Tibial nerve (tissue), 4 donors: ENCODE measurements around the gene MCRS1. TPM values are rescaled to one million over a fixed set of nuclear protein-coding genes. Genes with fewer than 3 reads are reported as not detected.
"Not testable (repeated sequence)": the region's sequence is repeated elsewhere in the genome, so short reads cannot be mapped to it uniquely, and the experiment has no call there.

Experiments
- DNase-seq, 2 donors: peaks; one replicate each; pipeline ENCODE4 v3.0.0-alpha.2; 2019; ENCODE audit warnings: low spot score in 2 of 2
- H3K27ac ChIP-seq, 4 donors: fragments of 200-600 bp; sonication (generic) in 3 of 4; one replicate each; pipeline ENCODE4 v1.5.1; 2017 to 2019; ENCODE audit warnings: mild to moderate bottlenecking in 1 of 4
- H3K27me3 ChIP-seq, 2 donors: fragments of 200-600 bp; sonication (generic) in 1 of 2; one replicate each; pipeline versions ENCODE4 v1.5.1 to v1.6.0; 2017 to 2019
- H3K36me3 ChIP-seq, 3 donors: fragments of 200-600 bp; sonication (generic); one replicate each; pipeline ENCODE4 v1.5.1; 2018 to 2019
- H3K4me1 ChIP-seq, 4 donors: fragments of 200-600 bp; sonication (generic) in 3 of 4; one replicate each; pipeline ENCODE4 v1.5.1; 2017 to 2019
- H3K4me3 ChIP-seq, 4 donors: fragments of 200-600 bp; sonication (generic) in 3 of 4; one replicate each; pipeline ENCODE4 v1.5.1; 2017 to 2019; ENCODE audit warnings: mild to moderate bottlenecking in 1 of 4, moderate library complexity in 1 of 4
- H3K9me3 ChIP-seq, 4 donors: fragments of 200-600 bp; sonication (generic) in 3 of 4; one replicate each; pipeline ENCODE4 v1.5.1; 2017 to 2019
- CTCF ChIP-seq, 5 experiments: fragments of 200-600 bp in 3 of 5; fragments of 450-650 bp in 2 of 5; sonication (generic) in 3 of 5; IDR thresholded peaks; one replicate each; pipeline ENCODE4 v1.5.1; 2016 to 2019; ENCODE audit warnings: antibody characterized with exemption in 5 of 5, mild to moderate bottlenecking in 3 of 5, moderate library complexity in 2 of 5
- EP300 ChIP-seq, 2 donors: sonication (generic); formaldehyde crosslinking; IDR thresholded peaks; one replicate each; pipeline ENCODE4 v1.6.1; 2017; ENCODE audit warnings: antibody characterized with exemption in 2 of 2, mild to moderate bottlenecking in 1 of 2
- POLR2A ChIP-seq, 2 donors: fragments of 450-650 bp; IDR thresholded peaks; one replicate each; pipeline ENCODE4 v1.6.1; 2017; ENCODE audit warnings: antibody characterized with exemption in 2 of 2, mild to moderate bottlenecking in 2 of 2, moderate library complexity in 2 of 2
- WGBS, 2 donors: methylation state at CpG; one replicate each; pipeline ENCODE4 v1.1.5; 2018; 5-methylcytosine and 5-hydroxymethylcytosine counted together
- total RNA-seq, 4 donors: library from RNA; depleted of rRNA; stranded (reverse); fragments of >200 nt; gene quantifications; one replicate each; pipeline ENCODE4 v1.1.0, GENCODE V29; 2016

The MCRS1 gene
- 10 to 100 TPM; 42.0 to 67.2 (median 64.5) TPM for total RNA-seq

DNA sequence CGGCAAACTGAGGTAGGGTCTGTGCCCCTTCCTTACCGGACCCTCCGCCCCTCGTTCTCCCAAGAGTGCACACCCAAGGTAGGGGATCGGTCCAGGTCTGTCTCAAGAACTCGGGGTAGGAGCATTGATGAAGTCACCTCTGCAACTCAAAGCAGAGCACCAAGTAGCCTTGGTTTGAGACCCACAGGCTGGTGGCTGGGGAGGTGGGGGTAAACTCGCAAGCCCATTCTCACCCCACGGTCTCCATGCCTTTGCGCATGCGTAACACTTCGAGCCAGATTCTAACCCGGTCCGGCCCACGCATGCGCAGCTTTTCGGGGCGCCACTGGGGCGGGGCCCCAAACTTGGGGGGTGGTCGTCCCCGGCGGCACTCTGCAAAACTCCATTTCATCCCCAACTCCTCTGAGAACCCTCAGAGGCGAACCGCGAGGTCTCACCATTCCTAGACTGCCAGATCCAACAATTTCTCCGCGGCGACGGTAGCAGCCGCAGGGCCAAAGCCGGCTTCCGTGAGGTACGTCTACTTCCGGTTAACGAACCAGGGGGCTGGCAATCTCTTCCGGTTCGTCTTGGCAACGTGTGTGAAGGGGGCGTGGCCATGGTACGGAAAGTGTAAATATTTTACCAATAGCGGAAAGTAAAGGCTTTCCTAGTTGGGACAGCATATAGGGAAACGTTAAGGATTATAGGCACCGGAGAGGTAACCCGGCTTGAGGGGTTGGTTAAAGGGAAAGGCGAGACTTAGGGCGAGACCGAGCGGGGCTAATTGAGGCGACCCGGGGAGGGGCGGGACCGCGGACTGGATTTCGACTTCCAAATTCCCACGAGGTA is at the start of gene MCRS1:
Gene MCRS1 (minus strand): TSS at position 532 of the 831 bp plus-strand sequence. CDS start 1,411 bp downstream, outside the sequence.
- Histone ChIP-seq H3K4me3 (peak within 1 kb of the TSS; percentile 53 to 87 (median 74)), H3K27ac (peak within 1 kb of the TSS; percentile 85 to 98 (median 88)), H3K9me3 (no peaks in the 10 kb centered on the region), H3K27me3 (no peaks in the 10 kb centered on the region), H3K36me3 (peaks cover 0 to 33% (median under 1%) of the 10 kb centered on the region in 3 donors), H3K4me1 (peaks cover 0 to 53% (median 14%) of the 10 kb centered on the region in 4 donors)
- DNase-seq: peak; percentile 74 to 90
- WGBS, 2 donors: 0 to 1% methylated on average over 45 to 52 of the region's 54 CpGs
- peak in 1 of 2 donors; percentile 52 for TF ChIP-seq POLR2A (IDR thresholded peaks at IDR 0.05)
- peak; percentile 92 to 94 for TF ChIP-seq EP300 (IDR thresholded peaks at IDR 0.05)
- peak in 2 of 5 experiments; percentile 15 to 33 for TF ChIP-seq CTCF (IDR thresholded peaks at IDR 0.05)

DNA sequence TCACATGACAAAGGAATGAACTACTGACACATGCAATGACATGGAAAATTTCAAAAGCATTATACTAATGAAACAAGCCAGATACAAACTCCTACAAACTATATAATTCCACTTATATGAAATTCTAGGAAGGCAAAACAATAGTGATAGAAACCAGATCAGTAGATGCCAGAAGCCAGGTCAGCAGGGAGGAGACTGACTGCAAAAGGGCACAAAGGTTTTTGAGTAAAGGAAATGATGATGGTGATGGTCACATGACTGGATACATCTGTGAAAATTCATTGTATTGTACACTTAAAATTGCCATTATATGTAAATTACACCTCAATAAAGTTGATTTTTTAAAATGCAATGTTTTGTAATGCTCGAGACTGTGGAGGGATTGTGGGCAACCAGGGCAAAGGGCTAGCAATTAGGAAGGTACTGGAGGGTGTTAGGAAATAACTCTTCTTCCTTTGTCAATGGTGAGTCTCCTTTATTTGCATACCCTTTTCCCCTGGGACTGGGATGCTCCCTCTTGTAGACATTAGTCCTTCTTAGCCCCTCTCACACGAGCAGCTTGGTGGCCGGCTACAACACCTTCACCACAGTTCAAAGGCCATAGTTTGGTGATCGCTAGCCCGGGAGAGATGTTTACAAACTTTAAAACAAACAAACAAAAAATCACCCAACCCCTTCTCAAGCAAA is 48.7 kb upstream of the MCRS1 start:
- no peak for DNase-seq
- 49 to 59% methylated on average over 5 of the region's 5 CpGs for WGBS, 2 donors
- no peaks in the 10 kb centered on the region for H3K36me3 ChIP-seq
- no peak overlapping the region for H3K27ac ChIP-seq
- H3K4me1 ChIP-seq: peaks cover 0 to 6% (median 2%) of the 10 kb centered on the region in 4 donors
- no peak overlapping the region for H3K4me3 ChIP-seq
- no peaks in the 10 kb centered on the region for H3K27me3 ChIP-seq
- H3K9me3 ChIP-seq: peaks cover 0 to 2% (median 0%) of the 10 kb centered on the region in 4 donors
- TF ChIP-seq EP300 (IDR thresholded peaks at IDR 0.05) (no peak), POLR2A (IDR thresholded peaks at IDR 0.05) (no peak), CTCF (IDR thresholded peaks at IDR 0.05) (no peak)

DNA sequence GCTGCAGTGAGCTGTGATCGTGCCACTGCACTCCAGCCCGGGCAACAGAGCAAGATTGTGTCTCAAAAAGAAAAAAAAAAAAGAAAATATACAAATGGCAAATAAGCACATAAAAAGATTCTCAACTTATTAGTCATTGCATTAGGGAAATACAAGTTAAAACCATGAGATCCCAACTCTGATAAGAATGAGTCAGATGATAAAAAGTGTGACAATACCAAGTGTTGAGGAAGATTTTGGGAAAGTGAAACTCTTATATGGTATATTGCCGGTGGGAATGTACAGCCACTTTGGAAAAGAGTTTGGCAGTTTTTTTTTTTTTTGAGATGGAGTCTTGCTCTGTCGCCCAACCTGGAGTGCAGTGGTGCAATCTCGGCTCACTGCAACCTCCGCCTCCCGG is 47.8 kb upstream of the MCRS1 start:
- peaks cover 0 to 9% (median 0%) of the 10 kb centered on the region in 4 donors for H3K9me3 ChIP-seq
- no peak overlapping the region for H3K4me3 ChIP-seq
- no peaks in the 10 kb centered on the region for H3K4me1 ChIP-seq
- no peaks in the 10 kb centered on the region for H3K27me3 ChIP-seq
- no peaks in the 10 kb centered on the region for H3K36me3 ChIP-seq
- no peak overlapping the region for H3K27ac ChIP-seq
- WGBS, 2 donors: 95 to 97% methylated on average over 7 of the region's 7 CpGs
- DNase-seq: no peak
- TF ChIP-seq CTCF (IDR thresholded peaks at IDR 0.05) (no peak), EP300 (IDR thresholded peaks at IDR 0.05) (no peak), POLR2A (IDR thresholded peaks at IDR 0.05) (no peak)

- no peaks in the 10 kb centered on the region for H3K36me3 ChIP-seq
- H3K27me3 ChIP-seq: no peaks in the 10 kb centered on the region
- H3K4me3 ChIP-seq: no peak overlapping the region
- H3K9me3 ChIP-seq: peaks cover 0 to 17% (median 0%) of the 10 kb centered on the region in 4 donors
- no peak for TF ChIP-seq EP300 (IDR thresholded peaks at IDR 0.05)
- no peak for TF ChIP-seq POLR2A (IDR thresholded peaks at IDR 0.05)
- no peak for TF ChIP-seq CTCF (IDR thresholded peaks at IDR 0.05)
- H3K27ac ChIP-seq: no peak overlapping the region
- H3K4me1 ChIP-seq: no peaks in the 10 kb centered on the region
- DNase-seq: no peak
Measured at GRCh38 chr12:49612210-49612609, 44.3 kb upstream of the MCRS1 start.

DNA sequence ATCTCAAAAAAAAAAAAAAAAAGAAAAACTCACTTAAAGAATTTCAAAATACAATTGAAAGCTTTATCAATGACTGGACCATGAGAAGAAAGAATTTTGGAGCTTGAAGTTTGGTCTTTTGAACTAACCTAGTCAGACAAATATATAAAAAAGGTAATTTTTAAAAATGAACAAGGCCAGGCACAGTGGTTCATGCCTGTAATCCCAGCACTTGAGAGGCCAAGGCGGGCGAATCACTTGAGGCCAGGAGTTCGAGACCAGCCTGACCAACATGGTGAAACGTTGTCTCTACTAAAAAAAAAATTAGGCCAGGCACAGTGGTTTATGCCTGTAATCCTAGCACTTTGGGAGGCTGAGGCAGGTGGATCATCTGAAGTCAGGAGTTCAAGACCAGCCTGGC is 42.8 kb upstream of the MCRS1 start:
- not testable (repeated sequence) for H3K27me3 ChIP-seq, H3K27ac ChIP-seq

More for the DNA sequence above, 42.8 kb upstream of the MCRS1 start:
- H3K4me1 ChIP-seq, H3K36me3 ChIP-seq, H3K4me3 ChIP-seq, DNase-seq: not testable (repeated sequence)
- peaks cover 0 to 17% (median 0%) of the 10 kb centered on the region in 4 donors for H3K9me3 ChIP-seq
- WGBS, 2 donors: 93 to 99% methylated on average over 4 of the region's 4 CpGs
